Tibial nerve (tissue), 4 donors: ENCODE results near the gene SMARCC1. TPM values are rescaled to one million over a fixed set of nuclear protein-coding genes. Genes with fewer than 3 reads are reported as not detected.

Experiments used
- DNase-seq, 2 donors: peaks; one replicate each; pipeline ENCODE4 v3.0.0-alpha.2; 2019; ENCODE audit warnings: low spot score in 2 of 2
- H3K27ac ChIP-seq, 4 donors: fragments of 200-600 bp; sonication (generic) in 3 of 4; one replicate each; pipeline ENCODE4 v1.5.1; 2017 to 2019; ENCODE audit warnings: mild to moderate bottlenecking in 1 of 4
- H3K27me3 ChIP-seq, 2 donors: fragments of 200-600 bp; sonication (generic) in 1 of 2; one replicate each; pipeline versions ENCODE4 v1.5.1 to v1.6.0; 2017 to 2019
- H3K36me3 ChIP-seq, 3 donors: fragments of 200-600 bp; sonication (generic); one replicate each; pipeline ENCODE4 v1.5.1; 2018 to 2019
- H3K4me1 ChIP-seq, 4 donors: fragments of 200-600 bp; sonication (generic) in 3 of 4; one replicate each; pipeline ENCODE4 v1.5.1; 2017 to 2019
- H3K4me3 ChIP-seq, 4 donors: fragments of 200-600 bp; sonication (generic) in 3 of 4; one replicate each; pipeline ENCODE4 v1.5.1; 2017 to 2019; ENCODE audit warnings: mild to moderate bottlenecking in 1 of 4, moderate library complexity in 1 of 4
- H3K9me3 ChIP-seq, 4 donors: fragments of 200-600 bp; sonication (generic) in 3 of 4; one replicate each; pipeline ENCODE4 v1.5.1; 2017 to 2019
- EP300 ChIP-seq, 2 donors: sonication (generic); formaldehyde crosslinking; IDR thresholded peaks; one replicate each; pipeline ENCODE4 v1.6.1; 2017; ENCODE audit warnings: antibody characterized with exemption in 2 of 2, mild to moderate bottlenecking in 1 of 2
- POLR2A ChIP-seq, 2 donors: fragments of 450-650 bp; IDR thresholded peaks; one replicate each; pipeline ENCODE4 v1.6.1; 2017; ENCODE audit warnings: antibody characterized with exemption in 2 of 2, mild to moderate bottlenecking in 2 of 2, moderate library complexity in 2 of 2
- WGBS, 2 donors: methylation state at CpG; one replicate each; pipeline ENCODE4 v1.1.5; 2018; 5-methylcytosine and 5-hydroxymethylcytosine counted together
- total RNA-seq, 4 donors: library from RNA; depleted of rRNA; stranded (reverse); fragments of >200 nt; gene quantifications; one replicate each; pipeline ENCODE4 v1.1.0, GENCODE V29; 2016
- TF ChIP-seq, protein P1 (sequence below), 5 experiments: fragments of 200-600 bp in 3 of 5; fragments of 450-650 bp in 2 of 5; sonication (generic) in 3 of 5; IDR thresholded peaks; one replicate each; pipeline ENCODE4 v1.5.1; 2016 to 2019; ENCODE audit warnings: antibody characterized with exemption in 5 of 5, mild to moderate bottlenecking in 3 of 5, moderate library complexity in 2 of 5

The SMARCC1 gene
- total RNA-seq, 4 donors from 2014 or later, result 27.8 to 37.4 (median 36.1) TPM

GRCh38 chr3:47581422-47581821 lies 200.3 kb downstream of the SMARCC1 start:
- 67 to 81% methylated on average over 5 of the region's 5 CpGs for WGBS, 2 donors

GRCh38 chr3:47580481-47580880 lies 201.2 kb downstream of the SMARCC1 start:
- Histone ChIP-seq H3K4me1 (peaks cover 0 to 17% (median 10%) of the 10 kb centered on the region in 4 donors), H3K36me3 (peaks cover 0 to 10% (median 0%) of the 10 kb centered on the region in 3 donors), H3K27me3 (peaks cover 0 to 27% of the 10 kb centered on the region in 2 donors), H3K27ac (no peak overlapping the region), H3K9me3 (no peaks in the 10 kb centered on the region), H3K4me3 (no peak overlapping the region)
- no peak for DNase-seq
- WGBS, 2 donors, result 70 to 77% methylated on average over 4 of the region's 4 CpGs
- no peak for TF ChIP-seq EP300 (IDR thresholded peaks at IDR 0.05)
- TF ChIP-seq, protein P1, sequence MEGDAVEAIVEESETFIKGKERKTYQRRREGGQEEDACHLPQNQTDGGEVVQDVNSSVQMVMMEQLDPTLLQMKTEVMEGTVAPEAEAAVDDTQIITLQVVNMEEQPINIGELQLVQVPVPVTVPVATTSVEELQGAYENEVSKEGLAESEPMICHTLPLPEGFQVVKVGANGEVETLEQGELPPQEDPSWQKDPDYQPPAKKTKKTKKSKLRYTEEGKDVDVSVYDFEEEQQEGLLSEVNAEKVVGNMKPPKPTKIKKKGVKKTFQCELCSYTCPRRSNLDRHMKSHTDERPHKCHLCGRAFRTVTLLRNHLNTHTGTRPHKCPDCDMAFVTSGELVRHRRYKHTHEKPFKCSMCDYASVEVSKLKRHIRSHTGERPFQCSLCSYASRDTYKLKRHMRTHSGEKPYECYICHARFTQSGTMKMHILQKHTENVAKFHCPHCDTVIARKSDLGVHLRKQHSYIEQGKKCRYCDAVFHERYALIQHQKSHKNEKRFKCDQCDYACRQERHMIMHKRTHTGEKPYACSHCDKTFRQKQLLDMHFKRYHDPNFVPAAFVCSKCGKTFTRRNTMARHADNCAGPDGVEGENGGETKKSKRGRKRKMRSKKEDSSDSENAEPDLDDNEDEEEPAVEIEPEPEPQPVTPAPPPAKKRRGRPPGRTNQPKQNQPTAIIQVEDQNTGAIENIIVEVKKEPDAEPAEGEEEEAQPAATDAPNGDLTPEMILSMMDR (IDR thresholded peaks at IDR 0.05), result no peak
- TF ChIP-seq POLR2A (IDR thresholded peaks at IDR 0.05), result no peak

More at GRCh38 chr3:47581422-47581821, 200.3 kb downstream of the SMARCC1 start:
- Histone ChIP-seq H3K27me3 (peaks cover 0 to 23% of the 10 kb centered on the region in 2 donors), H3K36me3 (peaks cover 0 to 18% (median 0%) of the 10 kb centered on the region in 3 donors), H3K4me1 (peaks cover 0 to 17% (median 10%) of the 10 kb centered on the region in 4 donors), H3K4me3 (no peak overlapping the region), H3K27ac (no peak overlapping the region), H3K9me3 (no peaks in the 10 kb centered on the region)
- no peak for DNase-seq
- TF ChIP-seq, protein P1 (IDR thresholded peaks at IDR 0.05), result no peak
- TF ChIP-seq EP300 (IDR thresholded peaks at IDR 0.05), result no peak
- TF ChIP-seq POLR2A (IDR thresholded peaks at IDR 0.05), result no peak

GRCh38 chr3:47579875-47580274 lies 201.8 kb downstream of the SMARCC1 start:
- TF ChIP-seq, protein P1 (IDR thresholded peaks at IDR 0.05), result no peak
- TF ChIP-seq EP300 (IDR thresholded peaks at IDR 0.05) (no peak), POLR2A (IDR thresholded peaks at IDR 0.05) (no peak)
- peaks cover 0 to 4% (median 0%) of the 10 kb centered on the region in 3 donors for H3K36me3 ChIP-seq
- H3K4me1 ChIP-seq, result peaks cover 0 to 17% (median 10%) of the 10 kb centered on the region in 4 donors
- H3K27me3 ChIP-seq, result peaks cover 0 to 27% of the 10 kb centered on the region in 2 donors
- H3K9me3 ChIP-seq, result no peaks in the 10 kb centered on the region
- 90 to 97% methylated on average over 2 of the region's 2 CpGs for WGBS, 2 donors
- no peak overlapping the region for H3K4me3 ChIP-seq
- DNase-seq, result no peak
- no peak overlapping the region for H3K27ac ChIP-seq

DNA sequence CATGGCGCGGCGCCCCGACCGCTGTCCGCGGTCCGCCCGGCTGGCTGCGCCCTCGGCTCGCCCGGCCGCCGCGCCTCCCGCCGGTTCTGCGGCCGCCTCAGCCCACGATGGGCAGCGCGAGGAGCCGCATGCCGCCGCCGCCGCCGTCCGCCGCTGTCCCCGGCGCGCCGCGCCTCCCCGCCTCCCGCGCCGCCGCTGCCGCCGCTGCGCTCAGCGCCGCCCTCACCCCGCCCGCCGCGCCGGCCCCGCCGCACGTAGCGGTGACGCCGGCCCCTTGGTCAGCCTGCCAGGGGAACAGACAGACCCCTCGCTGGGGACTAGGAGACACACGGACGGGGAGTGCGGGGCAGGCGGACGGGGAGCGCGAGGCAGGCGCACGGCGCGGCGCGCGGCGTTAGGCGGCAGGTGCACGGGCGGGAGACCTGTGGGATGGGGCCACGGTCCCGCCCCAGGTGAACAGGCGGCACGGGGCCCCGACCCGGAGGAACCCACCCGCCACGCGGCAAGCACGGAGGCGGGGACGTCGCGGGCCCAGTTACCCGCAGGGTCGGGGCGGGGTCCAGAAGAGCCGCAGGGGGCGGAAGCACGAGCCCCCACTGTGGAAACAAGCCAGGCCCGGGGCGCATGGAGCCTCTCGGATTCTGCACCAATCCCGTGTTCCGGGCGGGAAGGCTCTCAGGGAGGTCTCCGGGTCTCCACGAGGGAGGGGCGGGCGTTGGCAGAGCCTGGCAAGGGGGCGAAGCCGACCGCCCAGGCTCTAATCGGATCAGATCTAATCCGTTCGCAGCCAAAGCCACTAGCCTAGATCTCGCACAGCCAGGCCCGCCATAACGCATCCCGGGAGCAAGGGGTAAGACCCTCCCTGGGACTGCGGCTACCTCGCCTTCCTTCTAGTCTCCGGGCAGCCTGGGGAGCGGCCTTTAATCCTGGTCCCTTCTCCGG lies 202.7 kb downstream of the SMARCC1 start, which contains the start of gene CSPG5:
Gene CSPG5, minus strand, starts transcription at position 175 of the 942 bp plus-strand sequence. Its CDS starts 172 bp downstream, at position 3.
- DNase-seq, result no peak
- Histone ChIP-seq H3K36me3 (no peaks in the 10 kb centered on the region), H3K9me3 (no peaks in the 10 kb centered on the region), H3K4me1 (peaks cover 0 to 17% (median 10%) of the 10 kb centered on the region in 4 donors), H3K4me3 (peak within 1 kb of the TSS; percentile 60 to 81 (median 62)), H3K27ac (no peak within 1 kb of the TSS), H3K27me3 (peaks cover 0 to 27% of the 10 kb centered on the region in 2 donors)
- WGBS, 2 donors, result 7 to 10% methylated on average over 33 to 68 of the region's 121 CpGs
- TF ChIP-seq POLR2A (IDR thresholded peaks at IDR 0.05) (no peak), EP300 (IDR thresholded peaks at IDR 0.05) (no peak)
- TF ChIP-seq, protein P1 (IDR thresholded peaks at IDR 0.05), result no peak
